B cell (primary cell): ENCODE measurements around the gene NCS1. TPM values are rescaled to one million over a fixed set of nuclear protein-coding genes. Genes with fewer than 3 reads are reported as not detected.

ENCODE experiments used
- ATAC-seq: fragments of 200-7000 bp; cut with Tn5 transposase; one replicate; pipeline ENCODE4 v1.10.0; 2021; ENCODE audit warnings: low read depth, mild to moderate bottlenecking, moderate number of reproducible peaks, moderate library complexity
- CTCF ChIA-PET: fragments of 350-600 bp; sonication (Branson Sonifier 250); formaldehyde crosslinking; loops from one replicate; lab custom pipeline; 2021; ENCODE audit warnings: antibody characterized with exemption, inconsistent platforms; lab: Charles Lee
- POLR2A ChIA-PET: fragments of 350-600 bp; sonication (Branson Sonifier 250); formaldehyde crosslinking; loops from one replicate; lab custom pipeline; 2021; ENCODE audit warnings: antibody characterized with exemption; lab: Charles Lee
- DNase-seq: peaks from one replicate; pipeline ENCODE4 v3.0.0; 2013
- H2AFZ ChIP-seq: 2 replicates; pipeline ENCODE4 v1.6.1; 2012; ENCODE audit warnings: mild to moderate bottlenecking, low read depth, low read length; ENCODE audit not compliant: insufficient read depth, poor library complexity, severe bottlenecking
- H3K27ac ChIP-seq, 2 donors: 1 replicate in 1 of 2; 2 replicates in 1 of 2; pipeline ENCODE4 v1.5.1; 2012 to 2013; ENCODE audit warnings: low read length in 2 of 2, mild to moderate bottlenecking in 2 of 2, moderate library complexity in 1 of 2
- H3K27me3 ChIP-seq, 4 experiments: fragments of 200-600 bp in 1 of 4; sonication (generic) in 1 of 4; replicated peaks in 1 of 4; 1 replicate in 2 of 4; 2 replicates in 2 of 4; pipeline versions ENCODE4 v1.6.1 to v1.7.0; 2013 to 2016; ENCODE audit warnings: low read length in 3 of 4, mild to moderate bottlenecking in 2 of 4, mixed read lengths in 1 of 4, moderate library complexity in 1 of 4; ENCODE audit not compliant: insufficient read depth in 4 of 4, control insufficient read depth in 3 of 4; ENCODE audit errors: control extremely low read depth in 1 of 4
- H3K36me3 ChIP-seq, 2 experiments: replicated peaks in 1 of 2; 1 replicate in 1 of 2; 2 replicates in 1 of 2; pipeline versions ENCODE4 v1.6.1 to v1.7.1; 2013; ENCODE audit warnings: low read length in 1 of 2; ENCODE audit not compliant: insufficient read depth in 2 of 2, control insufficient read depth in 1 of 2; ENCODE audit errors: control extremely low read depth in 1 of 2, extremely low read depth in 1 of 2
- H3K4me1 ChIP-seq, 2 donors: fragments of 200-600 bp in 1 of 2; sonication (generic) in 1 of 2; 1 replicate in 1 of 2; 2 replicates in 1 of 2; pipeline versions ENCODE4 v1.5.1 to v1.6.1; 2013 to 2017; ENCODE audit warnings: low read length in 2 of 2; ENCODE audit not compliant: control insufficient read depth in 2 of 2, insufficient read depth in 2 of 2
- H3K4me2 ChIP-seq: replicated peaks from 2 replicates; pipeline ENCODE3; 2012; ENCODE audit warnings: mild to moderate bottlenecking, low read depth, low read length; ENCODE audit not compliant: poor library complexity, severe bottlenecking
- H3K4me3 ChIP-seq, 5 experiments: fragments of 200-600 bp in 1 of 5; sonication (generic) in 1 of 5; 1 replicate in 3 of 5; 2 replicates in 2 of 5; pipeline versions ENCODE4 v1.5.1 to v1.7.0; 2011 to 2016; ENCODE audit warnings: low read length in 4 of 5, mild to moderate bottlenecking in 4 of 5, low read depth in 2 of 5, control low read depth in 1 of 5, moderate library complexity in 1 of 5; ENCODE audit not compliant: insufficient read depth in 1 of 5; ENCODE audit errors: control extremely low read depth in 1 of 5, extremely low read depth in 1 of 5
- H3K79me2 ChIP-seq: fragments of 200-600 bp; sonication (generic); one replicate; pipeline ENCODE4 v1.6.0; 2016; ENCODE audit warnings: low read length; ENCODE audit not compliant: control insufficient read depth, insufficient read depth
- H3K9ac ChIP-seq: fragments of 200-600 bp; sonication (generic); 2 replicates; pipeline ENCODE4 v1.6.1; 2017; ENCODE audit warnings: mild to moderate bottlenecking, low read length, moderate library complexity
- H3K9me3 ChIP-seq, 3 donors: one replicate each; pipeline versions ENCODE4 v1.6.1 to v1.7.1; 2013; ENCODE audit warnings: low read length in 2 of 3; ENCODE audit not compliant: control insufficient read depth in 2 of 3, insufficient read depth in 1 of 3; ENCODE audit errors: control extremely low read depth in 1 of 3
- H4K20me1 ChIP-seq: 2 replicates; pipeline ENCODE4 v1.6.0; 2012; ENCODE audit warnings: mild to moderate bottlenecking, low read length; ENCODE audit not compliant: insufficient read depth, control insufficient read depth, poor library complexity, severe bottlenecking
- H3K27ac Mint-ChIP-seq: one replicate; pipeline ENCODE4 v1.8.0; 2021; ENCODE audit warnings: mixed read lengths
- H3K27me3 Mint-ChIP-seq: one replicate; pipeline ENCODE4 v1.8.0; 2021; ENCODE audit warnings: mixed read lengths
- H3K4me1 Mint-ChIP-seq: one replicate; pipeline ENCODE4 v1.8.0; 2021; ENCODE audit warnings: mixed read lengths
- H3K4me3 Mint-ChIP-seq: one replicate; pipeline ENCODE4 v1.8.0; 2021; ENCODE audit warnings: mixed read lengths
- H3K9me3 Mint-ChIP-seq: one replicate; pipeline ENCODE4 v1.8.0; 2022; ENCODE audit warnings: mixed read lengths; ENCODE audit not compliant: insufficient read depth
- EZH2 ChIP-seq: IDR thresholded peaks from 2 replicates; pipeline ENCODE4 v1.6.1; 2012; ENCODE audit warnings: borderline replicate concordance, low read depth, mild to moderate bottlenecking, moderate library complexity, low read length; ENCODE audit not compliant: insufficient read depth, poor library complexity, severe bottlenecking
- WGBS: methylation state at CpG from one replicate; pipeline ENCODE4 v1.1.5; 2013; ENCODE audit warnings: missing lambda C conversion rate; ENCODE audit not compliant: insufficient coverage; 5-methylcytosine and 5-hydroxymethylcytosine counted together
- intact Hi-C: fragments of 100-400 bp; cut with micrococcal nuclease; formaldehyde crosslinking; loops from one replicate; pipeline ENCODE4 v1.10.0; 2022
- polyA plus RNA-seq: library from polyadenylated mRNA; depleted of rRNA; stranded (reverse); fragments of >200 nt; gene quantifications from 2 replicates; pipeline ENCODE4 v1.2.3, GENCODE V29; 2012
- total RNA-seq, 2 donors: library from RNA; stranded (reverse); fragments of 120-200 nt in 1 of 2; gene quantifications; 1 replicate in 1 of 2; 2 replicates in 1 of 2; pipeline versions ENCODE4 v1.2.3 to v1.2.4, GENCODE V29; 2013 to 2022
- TF ChIP-seq, protein P1 (sequence below): fragments of 200-600 bp; IDR thresholded peaks from one replicate; pipeline ENCODE4 v1.8.0; 2022; ENCODE audit warnings: antibody characterized with exemption, mild to moderate bottlenecking

Gene NCS1
- total and polyA plus RNA-seq, 2 donors (not counting 1 experiment from before 2014, with no cell fraction given): 0.39 TPM; not detected in 1

DNA sequence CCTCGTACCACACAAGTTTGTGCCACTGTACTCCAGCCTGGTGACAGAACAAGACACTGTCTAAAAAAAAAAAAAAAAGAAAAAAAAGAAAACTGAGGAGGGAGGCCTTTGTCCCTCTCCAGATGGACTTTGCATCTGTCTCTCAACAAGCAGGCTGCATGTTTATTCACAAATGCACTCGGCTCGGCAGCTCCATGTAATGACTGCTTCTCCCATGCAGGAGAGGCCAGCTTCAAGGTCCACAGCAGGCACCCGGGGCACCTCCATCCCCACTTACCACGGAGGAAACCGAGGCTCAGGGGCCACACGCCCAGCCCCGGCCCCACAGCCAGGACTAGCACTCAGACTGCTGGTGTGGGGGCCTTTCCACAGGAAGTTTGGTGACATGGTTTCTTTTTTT lies 13.1 kb upstream of the NCS1 start:
- Histone ChIP-seq H3K27me3 (peaks cover 0 to 3% (median 0%) of the 10 kb centered on the region in 4 experiments), H3K27ac (no peak overlapping the region), H3K79me2 (no peaks in the 10 kb centered on the region), H3K9ac (no peak overlapping the region), H3K4me1 (no peaks in the 10 kb centered on the region), H3K9me3 (peaks cover 0 to 3% (median 0%) of the 10 kb centered on the region in 3 donors), H3K36me3 (no peaks in the 10 kb centered on the region), H4K20me1 (no peaks in the 10 kb centered on the region), H3K4me3 (no peak overlapping the region), H3K4me2 (no peak overlapping the region), H2AFZ (no peak overlapping the region)
- Mint-ChIP-seq H3K4me3 (no peak overlapping the region), H3K27me3 (peaks cover 5% of the 10 kb centered on the region), H3K4me1 (no peaks in the 10 kb centered on the region), H3K27ac (no peak overlapping the region), H3K9me3 (no peaks in the 10 kb centered on the region)
- POLR2A ChIA-PET: no interaction called here
- ATAC-seq (no peak), DNase-seq (no peak)
- TF ChIP-seq EZH2: no peak
- TF ChIP-seq, protein P1, sequence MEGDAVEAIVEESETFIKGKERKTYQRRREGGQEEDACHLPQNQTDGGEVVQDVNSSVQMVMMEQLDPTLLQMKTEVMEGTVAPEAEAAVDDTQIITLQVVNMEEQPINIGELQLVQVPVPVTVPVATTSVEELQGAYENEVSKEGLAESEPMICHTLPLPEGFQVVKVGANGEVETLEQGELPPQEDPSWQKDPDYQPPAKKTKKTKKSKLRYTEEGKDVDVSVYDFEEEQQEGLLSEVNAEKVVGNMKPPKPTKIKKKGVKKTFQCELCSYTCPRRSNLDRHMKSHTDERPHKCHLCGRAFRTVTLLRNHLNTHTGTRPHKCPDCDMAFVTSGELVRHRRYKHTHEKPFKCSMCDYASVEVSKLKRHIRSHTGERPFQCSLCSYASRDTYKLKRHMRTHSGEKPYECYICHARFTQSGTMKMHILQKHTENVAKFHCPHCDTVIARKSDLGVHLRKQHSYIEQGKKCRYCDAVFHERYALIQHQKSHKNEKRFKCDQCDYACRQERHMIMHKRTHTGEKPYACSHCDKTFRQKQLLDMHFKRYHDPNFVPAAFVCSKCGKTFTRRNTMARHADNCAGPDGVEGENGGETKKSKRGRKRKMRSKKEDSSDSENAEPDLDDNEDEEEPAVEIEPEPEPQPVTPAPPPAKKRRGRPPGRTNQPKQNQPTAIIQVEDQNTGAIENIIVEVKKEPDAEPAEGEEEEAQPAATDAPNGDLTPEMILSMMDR: no peak
- CTCF ChIA-PET: no interaction called here
- intact Hi-C loops: no loop called here
- 94% methylated on average over 3 of the region's 8 CpGs for WGBS

DNA sequence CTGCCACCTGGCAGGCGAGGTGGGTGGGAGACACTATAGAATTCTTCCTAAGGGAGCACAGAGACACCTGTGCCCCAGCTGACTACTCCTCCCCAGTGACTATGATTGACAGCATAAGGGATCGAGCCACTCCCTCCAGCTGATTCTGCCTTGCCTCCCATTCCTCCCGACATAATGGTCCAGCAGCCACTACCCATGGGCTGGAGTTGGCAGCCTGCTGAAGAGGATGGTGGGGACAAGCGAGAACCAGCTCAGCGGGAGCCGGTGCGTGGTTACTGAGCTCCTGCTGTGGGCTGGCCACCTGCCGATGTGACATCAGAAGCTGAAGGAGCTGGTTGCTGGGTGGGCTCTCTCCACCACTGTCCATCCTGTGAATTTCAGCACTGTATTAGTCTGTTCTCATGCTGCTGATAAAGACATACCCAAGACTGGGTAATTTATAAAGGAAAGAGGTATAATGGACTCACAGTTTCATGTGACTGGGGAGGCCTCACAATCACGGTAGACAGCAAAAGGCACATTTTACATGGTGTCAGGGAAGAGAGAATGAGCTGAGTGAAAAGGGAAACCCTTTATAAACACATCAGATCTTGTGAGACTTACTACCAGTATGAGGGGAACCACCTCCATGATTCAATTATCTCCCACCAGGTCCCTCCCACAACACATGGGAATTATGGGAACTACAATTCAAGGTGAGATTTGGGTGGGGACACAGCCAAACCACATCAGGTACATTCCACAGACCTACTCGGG lies 12.1 kb upstream of the NCS1 start:
- Mint-ChIP-seq H3K4me3 (no peak overlapping the region), H3K27me3 (peaks cover 7% of the 10 kb centered on the region), H3K27ac (no peak overlapping the region), H3K9me3 (no peaks in the 10 kb centered on the region), H3K4me1 (no peaks in the 10 kb centered on the region)
- Histone ChIP-seq H4K20me1 (no peaks in the 10 kb centered on the region), H3K4me2 (no peak overlapping the region), H2AFZ (no peak overlapping the region), H3K36me3 (no peaks in the 10 kb centered on the region), H3K79me2 (no peaks in the 10 kb centered on the region), H3K9ac (no peak overlapping the region), H3K4me1 (no peaks in the 10 kb centered on the region), H3K27ac (no peak overlapping the region), H3K9me3 (peaks cover 0 to 3% (median 0%) of the 10 kb centered on the region in 3 donors), H3K27me3 (peaks cover 0 to 3% (median 0%) of the 10 kb centered on the region in 4 experiments), H3K4me3 (no peak overlapping the region)
- no peak for TF ChIP-seq EZH2
- TF ChIP-seq, protein P1: no peak
- DNase-seq: no peak
- intact Hi-C loops: loop anchor here (10.0 kb wide), 1 partner anchor 55 kb away; no protein-coding TSS in a partner anchor
- POLR2A ChIA-PET: no interaction called here
- WGBS: 90% methylated on average over 10 of the region's 10 CpGs
- ATAC-seq: no peak
- CTCF ChIA-PET: no interaction called here
